Neural crest cell (in vitro differentiated cells): ENCODE measurements around the gene MALT1. TPM values are rescaled to one million over a fixed set of nuclear protein-coding genes. Genes with fewer than 3 reads are reported as not detected.

Source experiments
- DNase-seq: peaks from one replicate; pipeline ENCODE4 v3.0.0; 2021; ENCODE audit warnings: low read depth, mixed read lengths, low spot score
- H3K27ac Mint-ChIP-seq: one replicate; pipeline ENCODE4 v1.8.0; 2021; ENCODE audit warnings: mild to moderate bottlenecking, mixed read lengths; ENCODE audit not compliant: unreplicated experiment
- H3K27me3 Mint-ChIP-seq: 2 replicates; pipeline ENCODE4 v1.8.0; 2021; ENCODE audit warnings: low read depth, mild to moderate bottlenecking, mixed read lengths
- H3K36me3 Mint-ChIP-seq: 2 replicates; pipeline ENCODE4 v1.8.0; 2021; ENCODE audit warnings: low read depth, mild to moderate bottlenecking, mixed read lengths
- H3K4me1 Mint-ChIP-seq: 2 replicates; pipeline ENCODE4 v1.8.0; 2021; ENCODE audit warnings: mixed read lengths
- H3K4me3 Mint-ChIP-seq: one replicate; pipeline ENCODE4 v1.8.0; 2021; ENCODE audit warnings: mild to moderate bottlenecking, mixed read lengths
- H3K9me3 Mint-ChIP-seq: 2 replicates; pipeline ENCODE4 v1.8.0; 2021; ENCODE audit warnings: mixed read lengths
- total RNA-seq: library from RNA; stranded (reverse); gene quantifications from 2 replicates; pipeline ENCODE4 v1.2.1, GENCODE V29; 2021
- TF ChIP-seq, protein P1 (sequence below): fragments of 200-600 bp; sonication (generic); conservative IDR thresholded peaks from 2 replicates; pipeline ENCODE4 v1.5.0; 2021; ENCODE audit warnings: antibody characterized with exemption, mild to moderate bottlenecking

MALT1 gene
- total RNA-seq, 1 donor from 2014 or later, result 17.6 TPM

DNA sequence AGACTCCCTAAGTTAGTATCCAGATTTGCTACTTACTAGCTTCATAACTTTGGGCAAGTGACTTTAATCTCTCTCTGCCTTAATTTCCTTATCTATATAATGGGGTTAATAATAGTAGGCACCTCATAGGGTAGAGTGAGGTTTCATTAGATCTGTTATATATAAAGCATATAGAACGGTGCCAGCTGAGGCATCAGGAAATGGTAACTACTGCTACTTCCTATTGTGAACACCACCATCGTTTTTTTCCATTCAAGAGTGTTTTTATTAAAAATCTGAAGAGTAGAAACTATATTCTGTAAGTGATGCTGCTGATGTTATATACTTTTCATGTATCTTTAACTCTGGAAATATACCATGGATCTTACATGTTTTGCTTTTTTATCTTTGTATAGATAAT lies 44.3 kb downstream of the MALT1 start:
- TF ChIP-seq, protein P1, sequence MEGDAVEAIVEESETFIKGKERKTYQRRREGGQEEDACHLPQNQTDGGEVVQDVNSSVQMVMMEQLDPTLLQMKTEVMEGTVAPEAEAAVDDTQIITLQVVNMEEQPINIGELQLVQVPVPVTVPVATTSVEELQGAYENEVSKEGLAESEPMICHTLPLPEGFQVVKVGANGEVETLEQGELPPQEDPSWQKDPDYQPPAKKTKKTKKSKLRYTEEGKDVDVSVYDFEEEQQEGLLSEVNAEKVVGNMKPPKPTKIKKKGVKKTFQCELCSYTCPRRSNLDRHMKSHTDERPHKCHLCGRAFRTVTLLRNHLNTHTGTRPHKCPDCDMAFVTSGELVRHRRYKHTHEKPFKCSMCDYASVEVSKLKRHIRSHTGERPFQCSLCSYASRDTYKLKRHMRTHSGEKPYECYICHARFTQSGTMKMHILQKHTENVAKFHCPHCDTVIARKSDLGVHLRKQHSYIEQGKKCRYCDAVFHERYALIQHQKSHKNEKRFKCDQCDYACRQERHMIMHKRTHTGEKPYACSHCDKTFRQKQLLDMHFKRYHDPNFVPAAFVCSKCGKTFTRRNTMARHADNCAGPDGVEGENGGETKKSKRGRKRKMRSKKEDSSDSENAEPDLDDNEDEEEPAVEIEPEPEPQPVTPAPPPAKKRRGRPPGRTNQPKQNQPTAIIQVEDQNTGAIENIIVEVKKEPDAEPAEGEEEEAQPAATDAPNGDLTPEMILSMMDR, result no peak
- peaks cover 4% of the 10 kb centered on the region for H3K36me3 Mint-ChIP-seq
- H3K27ac Mint-ChIP-seq, result no peak overlapping the region
- H3K4me1 Mint-ChIP-seq, result no peaks in the 10 kb centered on the region
- no peaks in the 10 kb centered on the region for H3K9me3 Mint-ChIP-seq
- no peak for DNase-seq
- no peaks in the 10 kb centered on the region for H3K27me3 Mint-ChIP-seq
- no peak overlapping the region for H3K4me3 Mint-ChIP-seq

DNA sequence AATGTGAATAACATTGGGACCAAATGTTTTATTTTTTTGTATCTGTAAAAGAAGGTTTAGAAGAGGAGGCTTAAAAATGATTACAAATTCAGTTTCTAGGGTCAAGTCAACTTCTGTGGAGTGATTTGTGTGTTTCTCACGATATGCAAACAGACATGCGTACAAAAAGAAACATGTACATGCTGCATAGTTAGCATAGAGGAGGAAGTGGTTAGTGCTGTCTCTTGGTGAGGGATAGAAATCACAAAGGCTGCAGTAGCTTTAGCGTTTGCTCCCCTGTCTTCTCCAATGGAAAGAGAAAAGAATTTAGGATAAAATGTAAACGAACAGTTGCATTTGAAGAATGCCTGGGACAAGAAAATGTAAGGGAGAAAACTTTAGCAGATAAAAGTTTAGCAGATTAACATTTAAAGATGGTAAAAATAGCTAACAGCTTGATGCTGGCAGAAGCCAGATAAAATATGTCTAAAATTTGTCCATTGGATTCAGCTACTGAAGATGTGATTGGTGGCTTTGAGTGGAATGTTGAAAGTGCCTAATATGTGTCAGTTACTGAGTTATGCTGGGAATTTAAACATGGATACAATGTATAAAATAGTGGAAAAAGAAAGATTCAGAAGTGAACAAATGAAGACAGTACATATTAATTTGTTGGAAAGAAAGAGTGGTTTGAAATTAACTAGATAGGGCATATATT lies 44.9 kb downstream of the MALT1 start:
- no peaks in the 10 kb centered on the region for H3K4me1 Mint-ChIP-seq
- no peaks in the 10 kb centered on the region for H3K27me3 Mint-ChIP-seq
- TF ChIP-seq, protein P1, result no peak
- H3K4me3 Mint-ChIP-seq, result no peak overlapping the region
- DNase-seq, result no peak
- H3K36me3 Mint-ChIP-seq, result peaks cover 4% of the 10 kb centered on the region
- no peaks in the 10 kb centered on the region for H3K9me3 Mint-ChIP-seq
- H3K27ac Mint-ChIP-seq, result no peak overlapping the region

DNA sequence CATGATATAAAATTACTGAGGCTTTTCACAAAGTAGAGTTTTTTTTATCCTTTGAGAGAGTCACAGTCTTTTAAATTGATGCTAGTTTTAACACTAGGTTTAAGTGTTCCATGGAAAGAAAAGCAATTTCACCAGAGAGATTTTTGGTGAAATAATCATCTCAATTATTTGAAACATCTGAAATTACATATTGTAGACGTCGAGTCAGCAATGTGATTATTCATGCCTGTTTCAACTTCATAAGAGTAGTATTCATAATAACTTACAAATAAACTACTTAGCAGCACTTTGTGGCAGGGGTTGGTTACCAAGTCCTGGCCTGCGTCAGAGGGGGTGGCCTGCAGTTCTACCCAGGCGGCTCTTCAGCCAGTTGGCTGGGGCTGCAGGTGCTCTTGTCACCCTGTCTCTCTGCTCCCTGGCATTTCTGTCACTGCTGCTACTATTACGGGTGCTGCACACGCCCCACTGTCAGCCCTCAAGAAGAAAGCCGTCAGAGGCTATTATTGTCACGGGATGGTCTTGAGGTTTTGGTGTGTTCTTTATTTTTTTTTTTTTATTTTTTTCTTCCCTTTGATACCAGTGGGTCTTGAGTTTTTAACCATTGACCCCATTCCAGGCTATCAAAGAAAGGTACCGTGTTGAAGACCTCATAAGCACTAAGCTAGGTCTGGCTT lies 50.4 kb downstream of the MALT1 start:
- Mint-ChIP-seq H3K9me3 (no peaks in the 10 kb centered on the region), H3K27me3 (no peaks in the 10 kb centered on the region), H3K36me3 (peaks cover 7% of the 10 kb centered on the region), H3K4me1 (no peaks in the 10 kb centered on the region), H3K4me3 (no peak overlapping the region), H3K27ac (no peak overlapping the region)
- DNase-seq, result no peak
- TF ChIP-seq, protein P1, result no peak

DNA sequence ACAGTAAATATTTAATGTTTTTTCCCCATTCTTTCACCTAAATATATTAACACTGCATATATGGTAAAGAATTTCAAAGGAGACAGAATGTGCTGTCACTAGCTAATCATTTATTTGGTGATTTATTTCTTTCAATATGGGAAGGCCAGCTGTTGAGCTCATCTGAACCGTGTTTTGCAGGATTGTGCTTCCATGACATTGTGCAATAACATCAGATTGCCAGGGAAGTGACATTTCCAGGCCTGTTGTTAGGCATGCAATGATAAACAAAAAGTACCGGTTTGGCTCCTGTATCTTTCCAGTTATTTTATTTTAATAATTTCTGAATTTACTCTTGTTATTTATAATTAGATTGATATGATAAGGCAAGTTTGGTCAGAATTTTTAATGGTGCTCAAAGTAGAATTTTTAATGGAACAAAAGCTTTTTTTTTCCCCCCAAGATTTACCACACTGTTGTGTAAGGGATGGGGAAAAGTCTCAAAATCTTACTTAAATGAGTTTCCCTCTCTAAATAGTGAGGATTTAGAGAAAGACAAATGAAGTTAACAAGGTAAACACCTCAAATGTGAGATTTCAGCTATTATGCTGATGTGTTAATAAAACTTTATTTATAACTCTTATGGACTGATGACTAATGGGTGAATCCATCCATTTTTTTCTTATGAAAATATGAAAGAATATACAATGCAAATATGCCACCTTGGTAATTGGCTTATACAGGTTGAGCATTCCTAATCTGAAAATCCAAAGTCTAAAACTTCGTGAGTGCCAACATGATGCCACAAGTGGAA lies 52.7 kb downstream of the MALT1 start:
- no peak overlapping the region for H3K4me3 Mint-ChIP-seq
- peaks cover 5% of the 10 kb centered on the region for H3K36me3 Mint-ChIP-seq
- no peaks in the 10 kb centered on the region for H3K9me3 Mint-ChIP-seq
- H3K27me3 Mint-ChIP-seq, result no peaks in the 10 kb centered on the region
- TF ChIP-seq, protein P1, result no peak
- no peak for DNase-seq
- no peak overlapping the region for H3K27ac Mint-ChIP-seq
- no peaks in the 10 kb centered on the region for H3K4me1 Mint-ChIP-seq

DNA sequence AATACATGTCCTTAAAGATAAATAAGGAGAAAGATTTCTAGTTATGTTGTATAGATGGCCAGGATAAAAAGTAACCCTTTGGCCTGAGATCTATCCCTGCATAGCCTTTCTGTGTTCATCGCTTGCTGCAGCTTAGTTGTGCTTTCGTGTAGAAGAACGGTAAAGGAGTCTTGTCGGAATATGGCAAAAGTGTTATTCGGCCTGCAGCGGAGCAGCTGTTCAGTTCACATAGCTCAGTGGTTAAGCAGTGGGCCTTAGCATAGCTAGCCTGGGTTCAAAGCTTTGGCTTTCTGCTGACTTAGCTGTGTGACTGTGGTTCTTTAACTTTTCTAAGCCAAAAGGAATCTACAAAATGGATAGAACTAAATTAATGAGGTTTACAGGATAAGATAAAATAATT lies 55.4 kb downstream of the MALT1 start:
- H3K4me1 Mint-ChIP-seq, result no peaks in the 10 kb centered on the region
- no peaks in the 10 kb centered on the region for H3K27me3 Mint-ChIP-seq
- TF ChIP-seq, protein P1, result no peak
- no peak overlapping the region for H3K27ac Mint-ChIP-seq
- no peaks in the 10 kb centered on the region for H3K9me3 Mint-ChIP-seq
- H3K4me3 Mint-ChIP-seq, result no peak overlapping the region
- no peak for DNase-seq
- H3K36me3 Mint-ChIP-seq, result peaks cover 5% of the 10 kb centered on the region
